HG03175 (cell line): ENCODE data around the gene PRX.
"Not testable (repeated sequence)": the region's sequence is repeated elsewhere in the genome, so short reads cannot be mapped to it uniquely, and the experiment has no call there.

Experiments used
- ATAC-seq: cut with Tn5 transposase; IDR thresholded peaks from one replicate; pipeline ENCODE4 v1.9.1; 2021; ENCODE audit warnings: mild to moderate bottlenecking, moderate library complexity; ENCODE audit not compliant: unreplicated experiment

PRX gene

DNA sequence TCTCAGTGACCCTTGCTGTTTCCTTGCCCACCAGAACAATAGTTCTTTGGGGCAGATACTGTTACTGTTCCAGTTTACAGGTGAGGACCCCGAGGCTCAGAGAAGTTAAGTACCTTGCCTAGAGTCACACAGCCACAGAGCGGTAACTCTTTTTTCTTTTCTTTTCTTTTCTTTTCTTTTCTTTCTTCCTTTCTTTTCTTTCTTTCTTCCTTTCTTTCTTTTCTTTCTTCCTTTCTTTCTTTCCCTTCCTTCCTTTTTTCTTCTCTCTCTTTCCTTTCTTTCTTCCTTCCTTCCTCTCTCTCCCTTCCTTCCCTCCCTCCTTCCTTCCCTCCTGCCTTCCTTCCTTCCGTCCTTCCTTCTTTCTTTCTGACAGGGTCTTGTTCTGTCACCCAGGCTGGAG, 4.9 kb upstream of the PRX start:
- ATAC-seq: no peak

DNA sequence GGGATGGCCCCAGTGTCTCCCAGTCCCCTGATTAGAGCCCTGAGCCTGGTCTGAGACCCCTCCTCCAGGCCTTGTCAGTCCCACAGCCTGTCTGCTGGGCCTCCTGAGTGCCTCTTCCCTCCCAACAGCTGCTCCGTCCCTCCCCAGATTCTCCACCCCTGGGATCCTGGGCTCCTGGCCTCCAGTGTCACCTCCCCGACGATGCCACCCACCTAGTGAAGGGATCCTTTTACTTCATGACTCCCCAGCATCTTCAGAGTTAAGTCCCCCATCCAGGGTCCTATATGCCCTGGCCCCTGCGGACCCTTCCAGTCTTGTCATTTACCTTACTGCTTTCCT, 4.4 kb upstream of the PRX start:
- no peak for ATAC-seq

DNA sequence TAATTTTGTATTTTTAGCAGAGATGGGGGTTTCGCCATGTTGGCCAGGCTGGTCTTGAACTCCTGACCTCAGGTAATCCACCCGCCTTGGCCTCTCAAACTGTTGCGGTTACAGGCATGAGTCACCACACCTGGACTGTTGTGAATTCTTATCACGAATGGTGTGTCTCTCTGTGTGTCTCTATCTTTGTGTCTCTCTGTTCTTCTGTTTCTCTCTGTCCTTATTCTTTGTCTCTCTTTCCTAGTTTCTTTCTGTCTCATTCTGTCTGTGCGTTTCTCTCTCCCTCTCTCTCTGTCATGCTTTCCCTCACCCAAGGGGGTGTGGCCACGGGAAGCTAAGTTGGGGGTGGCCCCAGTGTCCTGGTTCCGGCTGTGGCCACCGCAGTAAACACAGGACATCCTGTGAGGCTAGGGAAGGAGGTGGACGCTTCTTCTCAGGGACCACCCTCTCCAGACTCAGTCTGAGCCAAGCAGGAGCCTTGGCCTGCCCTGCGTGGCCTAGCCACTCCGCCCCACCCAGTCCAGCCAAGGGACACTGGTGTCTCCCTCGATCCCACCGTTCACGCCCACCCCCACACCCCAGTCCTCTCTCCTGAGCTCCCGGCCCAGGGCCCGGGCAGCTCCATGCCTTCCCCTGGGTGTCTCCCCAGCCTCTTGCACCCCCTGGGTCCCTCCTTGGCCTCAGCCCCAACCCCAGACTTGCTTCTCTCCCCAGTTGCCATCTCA, 3.9 kb upstream of the PRX start:
- no peak for ATAC-seq

DNA sequence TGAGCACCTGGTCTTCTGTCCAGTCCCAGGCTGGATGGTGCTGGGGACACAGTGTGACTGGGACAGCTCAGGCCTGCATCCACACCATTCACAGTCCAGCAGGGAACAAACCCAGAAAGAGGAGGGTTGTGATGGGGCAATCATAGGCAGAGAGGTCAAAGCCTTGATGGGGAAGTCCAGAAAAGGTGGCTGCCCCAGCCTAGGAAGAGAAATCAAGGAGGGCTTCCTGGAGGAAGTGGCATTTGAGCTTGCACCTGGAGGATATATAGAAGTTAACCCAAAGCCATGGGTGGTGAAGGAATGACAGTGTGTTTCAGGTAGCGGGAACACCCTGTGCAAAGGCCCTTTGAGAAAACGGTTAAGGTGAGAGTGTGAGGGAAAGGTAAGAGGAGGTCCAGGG, 2.6 kb upstream of the PRX start:
- no peak for ATAC-seq

DNA sequence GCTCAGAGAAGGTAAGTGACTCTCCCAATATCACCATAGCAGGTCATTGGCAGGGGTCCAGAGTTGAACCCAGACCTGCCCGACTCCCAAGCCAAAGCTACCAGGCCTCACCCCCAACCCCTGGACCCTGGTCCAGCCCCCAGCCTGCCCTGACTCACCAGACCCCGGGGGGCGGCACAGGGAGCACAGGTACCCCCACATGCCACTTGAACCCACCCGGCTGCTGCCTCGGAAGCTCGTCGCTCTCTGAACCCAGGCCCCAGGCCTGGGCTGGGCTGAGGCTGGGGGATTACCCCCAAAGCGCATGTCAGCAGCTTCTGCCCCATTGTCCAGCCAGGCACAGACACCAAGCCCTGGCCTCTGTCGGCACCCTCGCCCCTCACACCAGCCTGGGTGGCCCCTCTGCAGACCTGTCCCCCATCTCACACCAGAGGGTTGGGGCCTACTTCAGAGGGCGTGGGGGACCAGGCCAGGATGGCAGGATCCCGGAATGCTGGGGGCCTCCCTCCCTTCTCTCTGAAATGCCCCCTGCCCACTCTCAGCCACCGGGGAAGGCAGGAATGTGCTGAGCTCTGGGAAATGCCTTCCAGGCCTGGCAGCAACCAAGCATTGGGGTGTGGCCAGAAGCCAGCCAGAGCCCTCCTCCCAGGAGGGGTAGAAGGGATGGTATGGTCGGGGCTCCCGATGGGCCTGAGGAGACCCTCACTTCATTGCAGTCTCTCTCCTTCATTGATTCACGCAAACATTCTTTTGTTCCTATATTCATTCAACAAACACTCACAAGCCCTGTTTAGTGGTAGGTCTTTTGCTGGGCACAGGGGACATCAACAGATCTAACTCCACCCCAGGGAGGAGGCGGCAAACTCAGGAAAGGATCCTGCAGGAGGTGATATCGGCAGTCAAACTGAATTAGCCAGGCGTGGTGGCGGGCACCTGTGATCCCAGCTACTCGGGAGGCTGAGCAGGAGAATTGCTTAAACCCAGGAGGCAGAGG, 1.7 kb upstream of the PRX start:
- ATAC-seq: no peak

DNA sequence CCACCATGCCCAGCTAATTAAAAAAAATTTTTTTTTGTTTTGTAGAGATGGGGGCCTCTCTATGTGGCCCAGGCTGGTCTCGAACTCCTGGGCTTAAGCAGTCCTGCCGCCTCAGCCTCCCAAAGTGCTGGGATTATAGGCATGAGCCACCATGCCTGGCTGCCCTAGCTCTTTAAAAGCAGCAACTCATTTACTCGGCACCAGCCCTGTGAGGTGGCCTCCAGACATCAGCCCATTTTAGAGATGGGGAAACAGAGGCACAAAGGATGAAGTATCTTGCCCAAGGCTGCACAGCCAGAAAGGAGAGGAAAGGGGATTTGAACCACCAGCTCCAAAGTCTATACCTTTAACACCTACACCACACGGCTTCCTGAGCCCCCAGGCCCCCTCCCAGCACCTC, 312 bp downstream of the PRX start:
- ATAC-seq: no peak

DNA sequence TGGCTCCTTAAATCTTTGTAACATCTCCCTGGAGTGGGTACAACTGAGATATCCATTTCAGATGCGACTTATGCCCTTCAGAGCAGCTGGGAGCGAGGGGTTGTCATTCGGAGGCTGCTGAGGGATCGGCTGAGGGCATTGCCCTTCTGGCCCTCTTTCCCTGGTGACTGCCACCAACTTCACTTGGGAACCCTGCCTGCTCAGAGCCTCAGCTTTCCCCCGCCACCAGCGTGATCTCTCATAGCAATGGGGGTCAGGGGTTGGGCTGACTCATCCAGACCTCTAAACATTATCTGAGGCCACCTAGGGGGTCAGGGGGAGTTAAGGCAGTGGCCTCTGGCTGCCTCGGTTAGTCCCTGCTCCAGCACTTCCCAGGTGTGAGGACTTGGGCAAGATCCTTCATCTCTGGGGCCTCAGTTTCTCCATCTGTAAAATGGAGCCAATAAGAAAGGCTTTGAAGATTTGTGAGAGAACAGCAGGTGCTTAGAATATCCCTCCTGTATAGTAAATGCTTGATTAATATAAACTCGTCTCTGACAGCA, 1.1 kb downstream of the PRX start:
- no peak for ATAC-seq

DNA sequence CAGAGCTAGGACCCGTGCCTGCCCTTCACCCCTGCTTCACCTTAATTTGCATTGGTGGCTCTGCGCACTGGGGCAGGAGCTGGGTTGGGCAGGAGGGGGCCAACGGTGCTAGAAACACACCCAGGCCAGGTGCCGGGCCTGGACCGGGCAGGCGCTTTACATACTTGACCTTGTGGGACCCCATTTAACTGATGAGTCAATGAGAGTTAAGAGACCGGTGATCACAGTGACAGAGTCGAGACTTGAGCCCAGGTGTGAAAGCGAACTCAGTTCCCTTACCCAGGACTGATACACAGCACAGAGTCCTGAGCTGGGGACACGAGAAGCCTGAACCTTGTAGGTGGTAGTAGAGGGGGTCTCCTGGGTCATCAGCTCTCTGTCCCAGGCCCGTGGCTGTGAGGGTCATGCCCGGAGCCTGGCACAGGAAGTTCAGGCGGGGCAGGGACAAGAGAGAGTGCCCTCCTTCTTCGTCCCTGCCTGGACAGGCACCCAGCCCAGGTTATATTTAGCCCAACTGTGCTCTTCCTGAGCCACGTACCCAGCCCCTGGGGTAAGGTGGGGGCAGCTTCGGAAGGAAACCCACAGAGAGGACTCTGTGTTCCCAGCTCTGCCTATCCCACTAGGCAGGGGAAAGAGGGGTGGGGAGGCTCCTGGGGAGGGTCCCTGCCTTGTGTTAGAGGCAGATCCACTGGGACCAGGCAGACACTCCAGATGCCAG, 1.9 kb downstream of the PRX start:
- no peak for ATAC-seq

DNA sequence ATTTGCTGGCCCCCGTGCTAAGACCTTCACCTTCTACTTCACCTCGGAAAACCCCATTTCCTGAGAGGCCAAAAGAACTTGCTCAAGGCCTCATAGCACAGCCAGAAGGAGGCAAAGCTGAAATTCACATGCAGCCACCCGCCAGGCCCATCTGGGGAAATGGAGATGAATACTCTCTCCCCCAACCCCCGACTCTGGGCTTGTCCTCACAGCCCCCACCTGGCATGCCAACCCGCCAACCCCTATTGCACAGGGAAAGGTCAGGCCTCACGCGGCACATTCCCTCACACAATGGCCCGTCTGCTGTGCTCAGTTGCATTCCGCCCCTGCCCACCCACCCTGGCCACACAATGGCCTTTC, 3.2 kb downstream of the PRX start:
- ATAC-seq: no peak

DNA sequence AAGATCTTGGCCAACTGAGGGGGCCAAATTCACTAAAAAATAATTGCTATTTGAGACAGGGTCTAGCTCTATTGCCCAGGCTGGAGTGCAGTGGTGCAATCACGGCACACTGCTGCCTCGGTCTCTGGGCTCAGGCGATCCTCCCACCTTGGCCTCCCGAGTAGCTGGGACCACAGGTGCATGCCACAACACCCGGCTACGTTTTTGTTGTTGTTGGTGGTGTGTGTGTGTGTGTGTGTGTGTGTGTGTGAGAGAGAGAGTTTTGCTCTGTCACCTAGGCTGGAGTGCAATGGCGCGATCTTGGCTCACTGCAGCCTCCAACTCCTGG, 4.6 kb downstream of the PRX start:
- not testable (repeated sequence) for ATAC-seq

DNA sequence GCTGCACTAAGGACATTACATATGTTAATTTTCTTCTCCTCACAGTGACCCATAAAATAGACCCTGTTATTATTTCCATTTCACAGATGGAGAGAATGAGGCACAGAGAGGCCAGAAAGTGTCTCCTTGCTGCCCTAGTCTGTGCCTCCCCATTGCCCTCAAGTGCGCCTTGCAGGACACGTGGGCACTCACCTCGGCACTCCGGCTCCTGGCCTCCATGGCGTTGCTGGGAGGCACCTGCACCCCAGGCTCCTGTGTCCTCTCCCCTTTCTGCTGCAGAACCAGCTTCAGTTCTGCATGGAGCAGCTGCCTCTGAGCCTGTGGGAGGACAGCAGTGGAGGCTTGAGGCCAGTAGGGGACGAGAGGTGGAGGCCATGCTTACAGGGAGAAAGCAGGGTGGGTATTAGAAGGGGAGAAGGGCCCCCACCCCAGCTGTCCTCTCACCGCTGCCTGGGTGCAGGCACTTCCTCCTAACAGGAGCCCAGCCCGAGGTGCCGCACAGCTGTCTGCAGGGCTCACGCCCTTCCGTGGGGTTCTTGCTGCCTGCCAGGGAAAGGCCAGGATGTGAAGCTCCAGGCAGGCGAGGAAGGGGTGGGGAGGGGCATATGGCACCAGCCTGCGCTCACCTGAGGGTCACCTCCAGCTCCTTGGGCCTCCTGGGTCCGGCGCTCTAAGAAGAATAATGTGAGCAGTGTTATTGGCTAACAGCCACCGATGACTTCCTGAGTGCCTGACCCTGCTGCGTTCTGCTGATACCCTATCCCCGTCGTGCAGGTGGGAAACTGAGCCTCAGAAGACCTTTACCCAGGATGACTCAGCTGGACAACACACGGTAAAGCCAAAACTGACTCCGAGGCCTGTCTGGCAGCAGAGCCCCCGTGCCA, 5.2 kb downstream of the PRX start:
- no peak for ATAC-seq

DNA sequence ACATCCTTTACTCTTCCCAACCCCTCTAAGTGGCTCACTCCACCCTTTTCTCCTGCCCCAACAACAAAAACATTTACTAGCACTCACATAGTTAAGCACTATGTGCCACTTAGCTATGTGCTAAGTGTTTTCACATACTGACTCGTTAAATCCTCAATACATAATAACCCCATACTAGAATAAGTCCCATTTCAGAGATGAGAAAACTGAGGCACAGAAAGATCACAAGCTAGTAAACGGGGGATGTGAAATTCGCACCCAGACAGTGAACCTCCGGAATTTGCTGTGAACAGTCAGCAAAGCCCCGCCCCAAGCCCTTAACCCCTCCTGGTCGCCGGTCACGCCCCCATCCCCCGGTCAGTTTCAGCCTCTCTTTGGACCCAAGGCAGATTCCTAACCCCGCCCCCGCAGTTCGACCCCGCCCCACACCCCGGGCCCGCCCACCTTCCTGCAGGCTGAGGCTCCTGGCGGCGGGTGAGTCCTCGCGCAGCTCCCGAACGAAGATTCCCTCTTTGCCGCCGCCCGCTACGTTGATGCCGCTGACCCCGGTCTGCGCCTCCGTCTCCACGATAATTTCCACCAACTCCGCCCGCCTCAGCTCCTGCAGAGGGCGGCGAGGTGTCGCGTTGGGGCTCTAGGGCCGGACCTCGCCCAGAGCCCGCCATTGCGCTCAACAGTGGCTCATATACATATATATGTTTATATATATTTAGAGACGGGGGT, 9.8 kb downstream of the PRX start:
- peak; percentile 67 for ATAC-seq

DNA sequence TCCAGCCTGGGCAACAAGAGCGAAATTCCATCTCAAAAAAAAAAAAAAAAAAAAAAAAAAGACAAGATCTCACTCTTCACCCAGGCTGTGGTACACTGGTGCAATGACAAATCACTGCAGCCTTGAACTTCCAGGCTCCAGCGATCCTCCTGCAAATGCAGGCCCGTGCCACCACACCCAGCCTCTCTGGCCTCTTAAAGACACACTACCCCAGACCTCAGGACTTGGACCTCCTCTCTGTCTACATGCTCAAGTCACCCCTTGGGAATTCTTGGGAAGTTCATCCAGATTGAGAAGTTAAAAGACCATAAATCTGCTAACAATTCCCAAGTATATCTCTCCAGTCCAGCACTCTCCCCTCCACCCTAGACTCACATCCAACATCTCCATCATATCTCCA, 12.6 kb downstream of the PRX start:
- ATAC-seq: no peak

DNA sequence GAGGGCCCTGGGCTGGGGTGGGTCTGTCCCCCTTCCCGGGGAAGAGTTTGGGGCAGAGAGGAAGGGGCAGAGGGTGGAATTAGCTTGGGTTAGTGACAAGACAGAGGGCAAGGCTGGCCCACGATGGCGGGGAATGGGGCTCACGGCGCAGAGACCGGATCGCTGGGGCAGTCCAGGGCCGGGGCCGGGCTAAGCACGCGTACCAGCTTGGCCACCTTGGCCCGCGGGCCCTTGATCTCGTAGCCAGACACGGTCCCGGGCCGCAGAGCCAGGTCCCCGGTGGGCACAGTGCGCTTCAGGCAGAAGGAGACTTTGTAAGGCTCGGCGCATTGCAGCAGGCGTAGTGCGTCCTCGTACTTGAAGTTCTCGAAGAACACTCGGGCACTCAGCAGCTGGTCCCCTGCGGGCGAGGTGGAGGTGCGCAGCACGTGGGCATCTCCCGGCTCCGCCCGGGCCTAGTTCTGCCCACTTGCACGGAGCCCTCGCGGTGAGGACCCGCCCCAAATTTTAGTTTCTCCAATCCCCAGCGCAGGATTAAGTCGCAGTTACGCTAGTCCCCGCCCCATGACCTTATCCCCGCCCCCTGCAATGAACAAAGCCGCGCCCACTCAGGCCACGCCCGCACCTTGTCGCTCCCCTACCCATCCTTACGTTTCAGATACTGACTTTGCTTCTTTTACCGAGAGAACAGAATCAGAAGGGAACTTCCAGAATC, 14.6 kb downstream of the PRX start:
- no peak for ATAC-seq

DNA sequence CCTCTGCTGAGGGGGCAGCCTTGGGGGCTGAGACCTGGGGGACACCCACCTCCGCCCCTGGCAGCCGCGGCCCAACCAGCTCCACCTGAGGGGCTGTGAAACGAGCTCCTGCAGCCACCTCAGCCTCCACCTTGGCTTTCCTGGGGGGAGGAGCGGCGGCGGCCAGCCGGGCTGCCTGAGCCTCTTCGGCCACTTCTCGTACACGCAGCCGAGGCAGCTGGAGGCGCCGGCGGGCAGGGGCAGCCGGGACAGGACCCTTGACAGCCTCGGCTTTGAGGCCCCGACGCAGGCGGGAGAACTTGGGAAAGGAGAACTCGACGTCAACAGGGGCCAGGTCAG, 15.6 kb downstream of the PRX start:
- no peak for ATAC-seq

DNA sequence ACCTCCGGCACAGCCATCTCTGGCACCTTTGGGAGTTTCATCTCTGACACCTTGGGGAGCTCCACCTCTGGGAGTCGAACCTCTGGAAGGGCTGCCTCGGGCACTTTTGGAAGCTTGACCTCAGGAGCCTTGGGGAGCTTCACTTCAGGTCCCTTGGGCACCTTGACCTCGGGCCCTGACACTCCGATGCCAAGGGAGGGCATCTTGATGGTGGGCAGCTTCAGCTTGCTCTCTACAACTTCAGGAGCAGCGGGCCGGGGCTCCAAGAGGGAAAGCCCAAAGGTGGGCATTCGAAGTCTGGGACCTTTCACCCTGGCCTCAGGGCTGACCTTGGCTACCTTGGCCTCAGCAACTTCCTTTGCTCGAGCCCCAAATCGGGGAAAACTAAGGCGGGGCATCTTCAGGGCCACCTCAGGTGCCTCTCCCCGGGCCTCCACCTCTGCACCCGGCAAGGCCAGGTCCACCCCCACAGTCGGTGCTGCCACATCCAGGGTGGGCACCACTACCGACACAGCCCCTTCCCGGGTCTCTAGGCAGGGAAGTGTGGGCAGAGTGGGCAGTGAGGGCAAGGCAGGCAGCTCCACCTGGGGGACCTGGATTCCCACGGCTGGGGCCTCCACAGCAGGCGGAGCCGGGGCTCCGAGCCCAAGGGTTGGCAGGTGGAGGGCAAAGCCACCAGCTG, 16.2 kb downstream of the PRX start:
- ATAC-seq: no peak

DNA sequence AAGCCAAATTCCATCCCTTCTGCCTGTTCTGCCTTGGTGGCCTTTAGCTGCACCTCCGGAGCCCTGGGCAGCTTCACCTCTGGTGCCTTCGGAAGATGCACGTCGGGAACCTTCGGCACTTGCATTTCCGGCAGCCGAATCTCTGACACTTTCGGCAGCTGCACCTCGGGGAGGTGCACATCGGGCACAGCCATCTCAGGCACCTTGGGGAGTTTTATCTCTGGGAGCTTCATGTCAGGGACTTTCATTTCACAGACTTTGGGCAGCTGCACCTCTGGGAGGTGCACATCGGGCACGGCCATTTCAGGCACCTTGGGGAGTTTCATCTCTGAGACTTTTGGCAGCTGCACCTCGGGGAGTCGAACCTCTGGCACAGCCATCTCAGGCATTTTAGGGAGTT, 17.2 kb downstream of the PRX start:
- ATAC-seq: no peak

DNA sequence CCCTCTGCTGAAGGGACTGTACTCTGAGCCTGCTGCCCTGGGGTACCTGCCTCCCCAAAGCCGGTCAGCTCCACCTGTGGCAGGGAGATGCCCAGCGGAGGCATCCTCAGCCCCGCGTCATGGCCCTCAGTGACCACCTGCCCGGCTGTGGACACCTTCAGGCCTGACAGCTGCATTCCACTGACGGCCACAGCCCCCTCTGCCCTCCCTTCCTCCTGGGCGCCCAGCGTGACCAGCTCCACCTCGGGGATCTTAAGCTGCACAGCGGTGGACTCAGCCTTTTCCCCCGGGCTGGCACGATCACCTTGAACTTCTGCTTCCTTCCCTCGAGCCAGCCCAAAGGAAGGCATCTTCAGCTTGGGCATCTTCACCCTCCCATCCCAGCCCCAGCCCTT, 18.4 kb downstream of the PRX start:
- no peak for ATAC-seq
